HG03520 (cell line): ENCODE measurements around the gene ARSJ.

Source experiments
- ATAC-seq: cut with Tn5 transposase; IDR thresholded peaks from one replicate; pipeline ENCODE4 v1.9.1; 2021; ENCODE audit warnings: mild to moderate bottlenecking, moderate library complexity; ENCODE audit not compliant: unreplicated experiment

The ARSJ gene

GRCh38 chr4:113905301-113905700 lies 74.1 kb downstream of the ARSJ start:
- ATAC-seq: no peak

- ATAC-seq: no peak
Measured at GRCh38 chr4:113904877-113905276, 74.6 kb downstream of the ARSJ start.

GRCh38 chr4:113901994-113902787 lies 77.3 kb downstream of the ARSJ start:
- no peak for ATAC-seq

GRCh38 chr4:113899271-113900070 lies 80.0 kb downstream of the ARSJ start:
- ATAC-seq: peak; percentile 92

- no peak for ATAC-seq
Measured at GRCh38 chr4:113893546-113893945, 85.9 kb downstream of the ARSJ start.

- ATAC-seq: no peak
Measured at GRCh38 chr4:113888006-113888405, 91.4 kb downstream of the ARSJ start.

- no peak for ATAC-seq
Measured at GRCh38 chr4:113885291-113885690, 94.2 kb downstream of the ARSJ start.

GRCh38 chr4:113884655-113885054 lies 94.8 kb downstream of the ARSJ start:
- no peak for ATAC-seq

- no peak for ATAC-seq
Measured at GRCh38 chr4:113882668-113883067, 96.8 kb downstream of the ARSJ start.

- ATAC-seq: no peak
Measured at GRCh38 chr4:113881256-113881655, 98.2 kb downstream of the ARSJ start.

- no peak for ATAC-seq
Measured at GRCh38 chr4:113880240-113881028, 99.0 kb downstream of the ARSJ start.

GRCh38 chr4:113878668-113879067 lies 100.8 kb downstream of the ARSJ start:
- no peak for ATAC-seq

GRCh38 chr4:113874480-113874879 lies 105.0 kb downstream of the ARSJ start:
- ATAC-seq: no peak

GRCh38 chr4:113873508-113873907 lies 105.9 kb downstream of the ARSJ start:
- no peak for ATAC-seq

GRCh38 chr4:113872426-113873260 lies 106.8 kb downstream of the ARSJ start:
- no peak for ATAC-seq

GRCh38 chr4:113871080-113871479 lies 108.4 kb downstream of the ARSJ start:
- ATAC-seq: no peak

- ATAC-seq: peak; percentile 84
Measured at GRCh38 chr4:113869743-113870375, 109.6 kb downstream of the ARSJ start.

- ATAC-seq: no peak
Measured at GRCh38 chr4:113866611-113867010, 112.8 kb downstream of the ARSJ start.

GRCh38 chr4:113858924-113859323 lies 120.5 kb downstream of the ARSJ start:
- no peak for ATAC-seq

GRCh38 chr4:113851816-113852215 lies 127.6 kb downstream of the ARSJ start:
- no peak for ATAC-seq
